ENCODE measurements around the gene CDR2. TPM values are rescaled to one million over a fixed set of nuclear protein-coding genes. Genes with fewer than 3 reads are reported as not detected.

The CDR2 gene
- total and polyA plus RNA-seq, 9 of the 15 experiments (the other 6 are each of a cell fraction or from before 2014, with no cell fraction given): 4.6 to 30.3 (median 19.9) TPM

DNA sequence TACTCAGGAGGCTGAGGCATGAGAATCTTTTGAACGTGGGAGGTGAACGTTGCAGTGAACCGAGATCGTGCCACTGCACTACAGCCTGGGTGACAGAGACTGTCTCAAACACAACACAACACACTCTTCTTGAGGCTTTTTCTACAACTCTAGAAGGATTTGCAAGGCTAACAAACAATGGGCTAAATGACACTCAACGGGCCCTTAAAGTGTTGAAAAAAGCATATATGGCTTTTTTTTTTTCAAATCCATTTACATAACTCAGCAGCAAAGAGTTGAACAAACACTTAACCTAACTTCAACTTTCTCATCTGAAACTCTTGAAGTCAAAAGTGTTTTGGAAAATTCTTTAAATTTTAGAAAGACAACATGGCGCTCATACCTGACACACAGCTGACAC, 22.3 kb downstream of the CDR2 start:
- no TSS peak for BruUV-seq (replicated peaks)
- no peaks in the 10 kb centered on the region for H3K9me1 ChIP-seq (ENCODE audit: control insufficient read depth, insufficient read depth, low read length)
- no peak overlapping the region for H3K27ac ChIP-seq (ENCODE audit: extremely low read depth, low read depth, low read length)
- peaks cover 0 to 16% of the 10 kb centered on the region in 2 experiments; a peak in 3 of 5 replicates for H3K4me1 ChIP-seq (replicated peaks in 1 of 2; ENCODE audit: control insufficient read depth in 2 of 2, insufficient read depth in 2 of 2, low read length in 2 of 2)
- no peak overlapping the region for H3K4me2 ChIP-seq (ENCODE audit: insufficient read depth, low read length)
- no peak overlapping the region for H2AFZ ChIP-seq (ENCODE audit: low read depth, low read length)
- no peak overlapping the region for H3K4me3 ChIP-seq
- ChIA-PET POLR2A (interaction anchor here (1.2 to 2.0 kb wide), 2 partner anchors 10 to 14 kb away, joined by 3 to 9 read pairs; no protein-coding TSS in a partner anchor), CTCF (ENCODE audit: low intra/inter-chr PET ratio) (no interaction called here)
- DNase-seq (ENCODE audit: extremely low read depth in 1 of 4, low spot score in 3 of 4) (no peak), FAIRE-seq (peak; percentile 42), ATAC-seq (no peak)
- peaks cover 60% of the 10 kb centered on the region for H3K36me3 ChIP-seq (ENCODE audit: control insufficient read depth, insufficient read depth, low read length)
- no peaks in the 10 kb centered on the region for H3K9me3 ChIP-seq (replicated peaks; ENCODE audit: control insufficient read depth, insufficient read depth, low read depth, low read length)
- intact Hi-C loops (cut with micrococcal nuclease) (no loop called here), in situ Hi-C loops (cut with MboI) (no loop called here)
- no peak overlapping the region for H3K9ac ChIP-seq (ENCODE audit: insufficient read depth in 1 of 2, low read depth in 2 of 2, low read length in 2 of 2)
- no peaks in the 10 kb centered on the region for H3K27me3 ChIP-seq (ENCODE audit: control insufficient read depth in 2 of 2, insufficient read depth in 2 of 2, low read length in 2 of 2)
- peaks cover 20% of the 10 kb centered on the region for H3K79me2 ChIP-seq (ENCODE audit: control insufficient read depth, insufficient read depth, low read length)
- no peaks in the 10 kb centered on the region for H4K20me1 ChIP-seq (replicated peaks; ENCODE audit: control insufficient read depth, insufficient read depth, low read length)
- WGBS (ENCODE audit: insufficient coverage, low coverage, missing lambda C conversion rate): 90% methylated on average over 6 of the region's 6 CpGs
- TF ChIP-seq, protein P1, sequence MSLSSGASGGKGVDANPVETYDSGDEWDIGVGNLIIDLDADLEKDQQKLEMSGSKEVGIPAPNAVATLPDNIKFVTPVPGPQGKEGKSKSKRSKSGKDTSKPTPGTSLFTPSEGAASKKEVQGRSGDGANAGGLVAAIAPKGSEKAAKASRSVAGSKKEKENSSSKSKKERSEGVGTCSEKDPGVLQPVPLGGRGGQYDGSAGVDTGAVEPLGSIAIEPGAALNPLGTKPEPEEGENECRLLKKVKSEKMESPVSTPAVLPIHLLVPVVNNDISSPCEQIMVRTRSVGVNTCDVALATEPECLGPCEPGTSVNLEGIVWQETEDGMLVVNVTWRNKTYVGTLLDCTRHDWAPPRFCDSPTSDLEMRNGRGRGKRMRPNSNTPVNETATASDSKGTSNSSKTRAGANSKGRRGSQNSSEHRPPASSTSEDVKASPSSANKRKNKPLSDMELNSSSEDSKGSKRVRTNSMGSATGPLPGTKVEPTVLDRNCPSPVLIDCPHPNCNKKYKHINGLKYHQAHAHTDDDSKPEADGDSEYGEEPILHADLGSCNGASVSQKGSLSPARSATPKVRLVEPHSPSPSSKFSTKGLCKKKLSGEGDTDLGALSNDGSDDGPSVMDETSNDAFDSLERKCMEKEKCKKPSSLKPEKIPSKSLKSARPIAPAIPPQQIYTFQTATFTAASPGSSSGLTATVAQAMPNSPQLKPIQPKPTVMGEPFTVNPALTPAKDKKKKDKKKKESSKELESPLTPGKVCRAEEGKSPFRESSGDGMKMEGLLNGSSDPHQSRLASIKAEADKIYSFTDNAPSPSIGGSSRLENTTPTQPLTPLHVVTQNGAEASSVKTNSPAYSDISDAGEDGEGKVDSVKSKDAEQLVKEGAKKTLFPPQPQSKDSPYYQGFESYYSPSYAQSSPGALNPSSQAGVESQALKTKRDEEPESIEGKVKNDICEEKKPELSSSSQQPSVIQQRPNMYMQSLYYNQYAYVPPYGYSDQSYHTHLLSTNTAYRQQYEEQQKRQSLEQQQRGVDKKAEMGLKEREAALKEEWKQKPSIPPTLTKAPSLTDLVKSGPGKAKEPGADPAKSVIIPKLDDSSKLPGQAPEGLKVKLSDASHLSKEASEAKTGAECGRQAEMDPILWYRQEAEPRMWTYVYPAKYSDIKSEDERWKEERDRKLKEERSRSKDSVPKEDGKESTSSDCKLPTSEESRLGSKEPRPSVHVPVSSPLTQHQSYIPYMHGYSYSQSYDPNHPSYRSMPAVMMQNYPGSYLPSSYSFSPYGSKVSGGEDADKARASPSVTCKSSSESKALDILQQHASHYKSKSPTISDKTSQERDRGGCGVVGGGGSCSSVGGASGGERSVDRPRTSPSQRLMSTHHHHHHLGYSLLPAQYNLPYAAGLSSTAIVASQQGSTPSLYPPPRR (CRISPR knock-in tag; IDR thresholded peaks at IDR 0.05; ENCODE audit: borderline replicate concordance): no peak
